Measurements from ENCODE around the gene C2orf49.

DNA sequence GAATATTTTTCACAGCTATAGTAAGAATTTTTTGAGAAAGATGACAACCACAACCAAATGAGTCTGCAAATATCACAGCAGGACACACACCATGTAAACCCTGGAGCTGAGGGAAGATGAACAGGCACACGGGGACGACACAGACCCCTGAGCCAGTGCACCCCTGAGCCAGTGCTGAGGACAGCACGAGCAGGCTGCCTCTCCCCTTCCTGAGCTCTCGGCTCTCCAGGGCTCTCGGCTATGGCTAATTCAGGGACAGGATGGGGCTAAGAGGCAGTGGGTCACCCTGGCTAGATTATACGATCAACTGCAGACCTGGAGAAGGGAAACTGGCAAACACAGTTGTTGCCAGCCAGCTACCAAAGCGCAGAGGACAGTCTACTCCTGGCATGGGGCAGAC lies 49.2 kb upstream of the C2orf49 start:
- no peak for TF ChIP-seq CTCF (IDR thresholded peaks at IDR 0.05; ENCODE audit: insufficient read depth, low read depth, low read length)
- TF ChIP-seq EZH2 (IDR thresholded peaks at IDR 0.05; ENCODE audit: insufficient read depth, low read length): no peak
